HEK293 (cell line): ENCODE data around the gene RAP2B.
"Not testable (repeated sequence)": the region's sequence is repeated elsewhere in the genome, so short reads cannot be mapped to it uniquely, and the experiment has no call there.

Experiments used
- CTCF ChIA-PET: fragments of 350-600 bp; formaldehyde crosslinking; extraction: SDS; loops from one replicate; lab custom pipeline; 2021; ENCODE audit warnings: antibody characterized with exemption; lab: Yijun Ruan, JAX
- POLR2A ChIA-PET: fragments of 300-600 bp; formaldehyde crosslinking; extraction: SDS; loops from one replicate; lab custom pipeline; 2020; ENCODE audit warnings: antibody characterized with exemption, inconsistent platforms; lab: Yijun Ruan, JAX
- H3K27ac ChIP-seq: fragments of 200-500 bp; sonication (Bioruptor generic); 2 replicates; pipeline ENCODE4 v1.5.1; 2014; ENCODE audit warnings: low read depth, low read length, control low read depth, inconsistent platforms; ENCODE audit errors: extremely low read depth
- H3K36me3 ChIP-seq, 2 experiments: fragments of 200-500 bp in 1 of 2; sonication (Bioruptor generic) in 1 of 2; 1 replicate in 1 of 2; 2 replicates in 1 of 2; pipeline ENCODE4 v1.5.1; 2014 to 2017; ENCODE audit warnings: inconsistent platforms in 2 of 2, low read length in 2 of 2; ENCODE audit not compliant: control insufficient read depth in 2 of 2, insufficient read depth in 1 of 2
- H3K4me1 ChIP-seq: fragments of 200-500 bp; sonication (Bioruptor generic); 2 replicates; pipeline ENCODE4 v1.5.1; 2014; ENCODE audit warnings: mild to moderate bottlenecking, low read length, inconsistent platforms; ENCODE audit not compliant: control insufficient read depth, insufficient read depth
- H3K4me3 ChIP-seq: 2 replicates; pipeline ENCODE4 v1.5.1; 2011; ENCODE audit warnings: low read depth, mild to moderate bottlenecking, control low read depth, low read length, moderate library complexity
- H3K9me3 ChIP-seq: fragments of 200-500 bp; sonication (Bioruptor generic); 2 replicates; pipeline ENCODE4 v1.5.1; 2014; ENCODE audit warnings: low read depth, low read length, inconsistent platforms; ENCODE audit not compliant: control insufficient read depth, insufficient read depth
- GLIS2 ChIP-seq: fragments of 450-650 bp; formaldehyde crosslinking; IDR thresholded peaks from 2 replicates; pipeline ENCODE4 v1.5.1; 2016; ENCODE audit warnings: missing biosample characterization, missing genetic modification characterization
- KLF7 ChIP-seq: fragments of 450-650 bp; formaldehyde crosslinking; IDR thresholded peaks from 2 replicates; pipeline ENCODE4 v1.5.1; 2016; ENCODE audit warnings: missing biosample characterization, missing genetic modification characterization, borderline replicate concordance
- PRDM1 ChIP-seq: fragments of 450-650 bp; formaldehyde crosslinking; IDR thresholded peaks from 2 replicates; pipeline ENCODE4; 2016; ENCODE audit warnings: missing biosample characterization, missing genetic modification characterization
- SCRT1 ChIP-seq: fragments of 450-650 bp; formaldehyde crosslinking; IDR thresholded peaks from 2 replicates; pipeline ENCODE4 v1.5.1; 2016; ENCODE audit warnings: missing biosample characterization, missing genetic modification characterization, borderline replicate concordance
- SP3 ChIP-seq: fragments of 450-650 bp; formaldehyde crosslinking; IDR thresholded peaks from 2 replicates; pipeline ENCODE4 v1.5.1; 2016; ENCODE audit warnings: missing biosample characterization, missing genetic modification characterization
- ZBTB8A ChIP-seq: fragments of 450-650 bp; formaldehyde crosslinking; IDR thresholded peaks from 2 replicates; pipeline ENCODE4 v1.5.1; 2016; ENCODE audit warnings: missing biosample characterization, missing genetic modification characterization
- ZFHX2 ChIP-seq: fragments of 450-650 bp; formaldehyde crosslinking; conservative IDR thresholded peaks from 2 replicates; pipeline ENCODE4 v1.5.1; 2016; ENCODE audit warnings: missing biosample characterization, missing genetic modification characterization
- ZNF132 ChIP-seq: fragments of 450-650 bp; formaldehyde crosslinking; IDR thresholded peaks from 2 replicates; pipeline ENCODE4 v1.5.1; 2017; ENCODE audit warnings: missing biosample characterization, missing genetic modification characterization, borderline replicate concordance
- ZNF146 ChIP-seq: fragments of 450-650 bp; formaldehyde crosslinking; IDR thresholded peaks from 2 replicates; pipeline ENCODE4 v1.5.1; 2016; ENCODE audit warnings: missing biosample characterization, missing genetic modification characterization
- ZNF354C ChIP-seq: fragments of 450-650 bp; formaldehyde crosslinking; IDR thresholded peaks from 2 replicates; pipeline ENCODE4 v1.5.1; 2016; ENCODE audit warnings: missing biosample characterization, missing genetic modification characterization, low read depth, borderline replicate concordance
- ZNF398 ChIP-seq: fragments of 450-650 bp; formaldehyde crosslinking; IDR thresholded peaks from 2 replicates; pipeline ENCODE4 v1.5.1; 2017; ENCODE audit warnings: missing biosample characterization, missing genetic modification characterization
- ZNF426 ChIP-seq: fragments of 450-650 bp; formaldehyde crosslinking; IDR thresholded peaks from 2 replicates; pipeline ENCODE4 v1.5.1; 2017; ENCODE audit warnings: missing biosample characterization, missing genetic modification characterization, mild to moderate bottlenecking, inconsistent platforms, moderate library complexity
- ZNF433 ChIP-seq: fragments of 450-650 bp; formaldehyde crosslinking; IDR thresholded peaks from 2 replicates; pipeline ENCODE4 v1.5.1; 2016; ENCODE audit warnings: missing biosample characterization, missing genetic modification characterization, low read depth
- ZNF449 ChIP-seq: fragments of 450-650 bp; formaldehyde crosslinking; IDR thresholded peaks from 2 replicates; pipeline ENCODE4 v1.5.1; 2017; ENCODE audit warnings: missing biosample characterization, mild to moderate bottlenecking, missing genetic modification characterization, moderate library complexity
- ZNF529 ChIP-seq: fragments of 450-650 bp; formaldehyde crosslinking; IDR thresholded peaks from 2 replicates; pipeline ENCODE4 v1.5.1; 2017; ENCODE audit warnings: missing genetic modification characterization, missing biosample characterization; ENCODE audit not compliant: insufficient replicate concordance
- ZNF561 ChIP-seq: fragments of 450-650 bp; IDR thresholded peaks from 2 replicates; pipeline ENCODE4 v1.5.1; 2018; ENCODE audit warnings: missing biosample characterization, missing genetic modification characterization, borderline replicate concordance
- ZNF585B ChIP-seq: fragments of 450-650 bp; formaldehyde crosslinking; IDR thresholded peaks from 2 replicates; pipeline ENCODE4 v1.5.1; 2016; ENCODE audit warnings: missing biosample characterization, missing genetic modification characterization
- ZNF76 ChIP-seq: fragments of 450-650 bp; formaldehyde crosslinking; IDR thresholded peaks from 2 replicates; pipeline ENCODE4; 2016; ENCODE audit warnings: low read depth, missing biosample characterization, missing genetic modification characterization, borderline replicate concordance
- ZNF777 ChIP-seq: fragments of 450-650 bp; formaldehyde crosslinking; IDR thresholded peaks from 2 replicates; pipeline ENCODE4 v1.5.1; 2017; ENCODE audit warnings: missing biosample characterization, missing genetic modification characterization, borderline replicate concordance
- ZNF792 ChIP-seq: fragments of 450-650 bp; formaldehyde crosslinking; IDR thresholded peaks from 2 replicates; pipeline ENCODE4 v1.5.1; 2016; ENCODE audit warnings: missing biosample characterization, missing genetic modification characterization
- ZNF830 ChIP-seq: fragments of 450-650 bp; IDR thresholded peaks from 2 replicates; pipeline ENCODE4 v1.5.0; 2018; ENCODE audit warnings: missing biosample characterization, missing genetic modification characterization, low read depth, mild to moderate bottlenecking, moderate library complexity
- ZNF843 ChIP-seq: fragments of 450-650 bp; formaldehyde crosslinking; IDR thresholded peaks from 2 replicates; pipeline ENCODE4 v1.5.1; 2016; ENCODE audit warnings: missing biosample characterization, missing genetic modification characterization
- ZSCAN16 ChIP-seq: fragments of 450-650 bp; formaldehyde crosslinking; IDR thresholded peaks from 2 replicates; pipeline ENCODE4 v1.5.1; 2016; ENCODE audit warnings: missing biosample characterization, missing genetic modification characterization

The RAP2B gene

GRCh38 chr3:153114270-153114669 is 47.8 kb upstream of the RAP2B start:
- POLR2A ChIA-PET, H3K4me1 ChIP-seq, H3K9me3 ChIP-seq, H3K36me3 ChIP-seq, H3K4me3 ChIP-seq, H3K27ac ChIP-seq, CTCF ChIA-PET: not testable (repeated sequence)
- peak; percentile 68; the same call in 1 of the 2 replicates for TF ChIP-seq ZNF146 (tag by site-specific recombination)

- Histone ChIP-seq H3K36me3 (no peaks in the 10 kb centered on the region), H3K4me1 (no peaks in the 10 kb centered on the region), H3K4me3 (no peak overlapping the region), H3K27ac (no peak overlapping the region), H3K9me3 (no peaks in the 10 kb centered on the region)
- POLR2A ChIA-PET: no interaction called here
- CTCF ChIA-PET: no interaction called here
- TF ChIP-seq ZNF354C (tag by site-specific recombination) (no peak), ZNF426 (no peak), ZNF529 (tag by site-specific recombination) (no peak), ZFHX2 (tag by site-specific recombination) (no peak), ZNF585B (tag by site-specific recombination) (no peak), ZNF792 (no peak)
Observed at GRCh38 chr3:153115326-153115725, 46.7 kb upstream of the RAP2B start.

GRCh38 chr3:153127788-153128187 is 34.2 kb upstream of the RAP2B start:
- no peaks in the 10 kb centered on the region for H3K4me1 ChIP-seq
- no peaks in the 10 kb centered on the region for H3K9me3 ChIP-seq
- H3K36me3 ChIP-seq: no peaks in the 10 kb centered on the region
- H3K4me3 ChIP-seq: no peak overlapping the region
- H3K27ac ChIP-seq: no peak overlapping the region
- ChIA-PET CTCF (no interaction called here), POLR2A (no interaction called here)
- TF ChIP-seq ZNF830 (tag by site-specific recombination): no peak
- TF ChIP-seq ZNF76 (tag by site-specific recombination): no peak
- TF ChIP-seq ZNF449: no peak
- TF ChIP-seq ZSCAN16: no peak
- TF ChIP-seq ZNF561 (tag by site-specific recombination): no peak
- TF ChIP-seq ZNF777 (tag by site-specific recombination): no peak
- TF ChIP-seq KLF7 (tag by site-specific recombination): no peak
- no peak for TF ChIP-seq SP3
- TF ChIP-seq ZNF433 (tag by site-specific recombination): no peak
- no peak for TF ChIP-seq PRDM1
- no peak for TF ChIP-seq ZBTB8A (tag by site-specific recombination)
- no peak for TF ChIP-seq SCRT1 (tag by site-specific recombination)
- TF ChIP-seq ZNF132 (tag by site-specific recombination): no peak
- TF ChIP-seq GLIS2 (tag by site-specific recombination): no peak
- no peak for TF ChIP-seq ZNF843 (tag by site-specific recombination)
- TF ChIP-seq ZNF398 (tag by site-specific recombination): no peak
- TF ChIP-seq, all 188 proteins: peak for 0
